Adrenal gland (tissue), 5 donors: ENCODE results near the gene PPP2R2D.
"Not testable (repeated sequence)": the region's sequence is repeated elsewhere in the genome, so short reads cannot be mapped to it uniquely, and the experiment has no call there.

Source experiments
- POLR2A ChIP-seq, 2 donors: fragments of 450-650 bp; IDR thresholded peaks; one replicate each; pipeline ENCODE4 v1.6.1; 2017; ENCODE audit warnings: antibody characterized with exemption in 2 of 2, mild to moderate bottlenecking in 2 of 2, moderate library complexity in 1 of 2
- TF ChIP-seq, protein P1 (sequence below), 6 experiments: fragments of 450-650 bp in 4 of 6; fragments of 200-600 bp in 2 of 6; sonication (generic) in 1 of 6; IDR thresholded peaks; 1 replicate in 5 of 6; 2 replicates in 1 of 6; pipeline versions ENCODE4 v1.5.1 to v1.8.0; 2016 to 2021; ENCODE audit warnings: antibody characterized with exemption in 6 of 6, mild to moderate bottlenecking in 2 of 6, moderate library complexity in 1 of 6
- donor health status: DM: no; HTN: no; CAD: no.

DNA sequence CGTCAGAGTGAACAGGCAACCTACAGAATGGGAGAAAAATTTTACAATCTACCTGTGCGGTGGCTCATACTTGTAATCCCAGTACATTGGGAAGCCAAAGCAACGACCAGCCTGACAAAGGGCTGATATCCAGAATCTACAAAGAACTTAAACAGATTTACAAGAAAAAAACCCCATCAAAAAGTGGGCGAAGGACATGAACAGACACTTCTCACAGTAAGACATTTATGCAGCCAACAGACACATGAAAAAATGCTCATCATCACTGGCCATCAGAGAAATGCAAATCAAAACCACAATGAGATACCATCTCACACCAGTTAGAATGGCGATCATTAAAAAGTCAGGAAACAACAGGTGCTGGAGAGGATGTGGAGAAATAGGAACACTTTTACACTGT lies 86.5 kb downstream of the PPP2R2D start:
- TF ChIP-seq, protein P1, sequence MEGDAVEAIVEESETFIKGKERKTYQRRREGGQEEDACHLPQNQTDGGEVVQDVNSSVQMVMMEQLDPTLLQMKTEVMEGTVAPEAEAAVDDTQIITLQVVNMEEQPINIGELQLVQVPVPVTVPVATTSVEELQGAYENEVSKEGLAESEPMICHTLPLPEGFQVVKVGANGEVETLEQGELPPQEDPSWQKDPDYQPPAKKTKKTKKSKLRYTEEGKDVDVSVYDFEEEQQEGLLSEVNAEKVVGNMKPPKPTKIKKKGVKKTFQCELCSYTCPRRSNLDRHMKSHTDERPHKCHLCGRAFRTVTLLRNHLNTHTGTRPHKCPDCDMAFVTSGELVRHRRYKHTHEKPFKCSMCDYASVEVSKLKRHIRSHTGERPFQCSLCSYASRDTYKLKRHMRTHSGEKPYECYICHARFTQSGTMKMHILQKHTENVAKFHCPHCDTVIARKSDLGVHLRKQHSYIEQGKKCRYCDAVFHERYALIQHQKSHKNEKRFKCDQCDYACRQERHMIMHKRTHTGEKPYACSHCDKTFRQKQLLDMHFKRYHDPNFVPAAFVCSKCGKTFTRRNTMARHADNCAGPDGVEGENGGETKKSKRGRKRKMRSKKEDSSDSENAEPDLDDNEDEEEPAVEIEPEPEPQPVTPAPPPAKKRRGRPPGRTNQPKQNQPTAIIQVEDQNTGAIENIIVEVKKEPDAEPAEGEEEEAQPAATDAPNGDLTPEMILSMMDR (IDR thresholded peaks at IDR 0.05) = not testable (repeated sequence)
- TF ChIP-seq POLR2A (IDR thresholded peaks at IDR 0.05) = not testable (repeated sequence)
